ENCODE results near the gene LMF1.

The LMF1 gene

GRCh38 chr16:820748-821147, 150.0 kb downstream of the LMF1 start:
- no peak for TF ChIP-seq CTCF (IDR thresholded peaks at IDR 0.05)

- no peak for TF ChIP-seq CTCF (IDR thresholded peaks at IDR 0.05)
These were observed 151.3 kb downstream of the LMF1 start for GRCh38 chr16:819336-820043.

- TF ChIP-seq CTCF (IDR thresholded peaks at IDR 0.05): no peak
These were observed 152.2 kb downstream of the LMF1 start for GRCh38 chr16:818592-818991.

GRCh38 chr16:818132-818531, 152.7 kb downstream of the LMF1 start:
- no peak for TF ChIP-seq CTCF (IDR thresholded peaks at IDR 0.05)

- TF ChIP-seq CTCF (IDR thresholded peaks at IDR 0.05): no peak
These were observed 153.5 kb downstream of the LMF1 start for GRCh38 chr16:817001-817906.

- no peak for TF ChIP-seq CTCF (IDR thresholded peaks at IDR 0.05)
These were observed 154.9 kb downstream of the LMF1 start for GRCh38 chr16:815861-816260.

- no peak for TF ChIP-seq CTCF (IDR thresholded peaks at IDR 0.05)
These were observed 155.8 kb downstream of the LMF1 start for GRCh38 chr16:814974-815373.

Measured in LNCAP (cell line).